ENCODE data around the gene SORCS1.
"Not testable (repeated sequence)": the region's sequence is repeated elsewhere in the genome, so short reads cannot be mapped to it uniquely, and the experiment has no call there.

The SORCS1 gene

DNA sequence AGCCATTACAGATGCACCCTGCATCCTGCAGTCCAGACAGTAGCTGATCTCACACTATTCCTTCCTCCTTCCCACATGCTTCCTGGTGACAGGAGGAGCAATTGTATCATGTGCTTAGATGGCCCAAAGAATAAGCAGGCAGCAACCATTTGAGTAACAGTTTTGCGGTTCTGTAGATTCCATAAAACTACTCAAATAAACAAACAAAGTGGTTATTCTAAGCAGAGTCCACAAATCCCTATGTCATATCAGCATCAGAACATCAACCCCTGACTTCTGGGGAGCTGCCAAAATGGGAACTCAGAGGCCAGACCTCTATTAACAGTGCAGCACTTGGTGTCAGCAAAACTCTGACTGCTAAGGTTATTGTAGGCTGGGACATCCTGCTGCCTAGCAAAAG, 226.0 kb downstream of the SORCS1 start:
- no peak for DNase-seq

- no peak for DNase-seq
Observed at GRCh38 chr10:106935978-106936451, 228.5 kb downstream of the SORCS1 start.

DNA sequence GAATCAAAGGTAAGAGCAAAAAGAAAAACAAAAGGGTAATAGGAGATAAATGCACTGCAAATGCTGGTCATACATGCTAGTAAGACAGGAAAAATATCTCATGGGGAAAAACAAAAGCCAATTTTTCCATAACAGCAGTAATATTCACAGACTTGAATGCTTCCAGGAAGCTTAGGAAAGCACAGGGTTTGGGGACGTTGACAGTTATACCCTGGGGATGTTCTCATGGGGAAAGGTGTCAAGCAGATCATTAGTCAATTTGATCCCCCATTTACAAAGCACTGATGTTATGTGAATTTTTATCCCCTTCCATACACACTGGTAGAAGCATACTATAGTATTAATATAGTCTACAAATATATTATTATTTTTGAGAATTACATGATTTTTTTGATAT, 232.7 kb downstream of the SORCS1 start:
- no peak for DNase-seq

- DNase-seq: no peak
Observed at GRCh38 chr10:106931159-106931852, 233.2 kb downstream of the SORCS1 start.

- no peak for DNase-seq
Observed at GRCh38 chr10:106930751-106931150, 233.8 kb downstream of the SORCS1 start.

- no peak for DNase-seq
Observed at GRCh38 chr10:106929291-106929895, 235.1 kb downstream of the SORCS1 start.

GRCh38 chr10:106928151-106928550, 236.4 kb downstream of the SORCS1 start:
- not testable (repeated sequence) for DNase-seq

DNA sequence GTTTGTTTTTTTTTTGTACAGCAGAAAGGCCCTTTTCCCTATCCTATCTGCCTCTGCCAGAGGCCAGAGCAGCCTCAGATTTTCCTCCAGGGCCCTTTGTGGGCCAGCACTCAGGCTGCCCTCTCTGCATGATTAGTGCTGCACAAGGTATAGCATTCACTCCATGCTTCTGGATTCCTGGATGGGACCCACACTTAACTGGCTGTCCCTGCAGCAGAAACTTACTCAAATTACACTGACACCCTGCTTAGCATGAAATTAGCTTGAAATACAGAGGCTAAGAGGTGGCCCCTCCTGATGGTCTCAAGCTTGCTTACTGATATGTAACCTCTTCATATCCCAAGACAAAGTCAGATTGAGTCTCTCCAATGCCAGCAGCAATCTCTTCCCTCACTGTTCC, 239.3 kb downstream of the SORCS1 start:
- no peak for DNase-seq

DNA sequence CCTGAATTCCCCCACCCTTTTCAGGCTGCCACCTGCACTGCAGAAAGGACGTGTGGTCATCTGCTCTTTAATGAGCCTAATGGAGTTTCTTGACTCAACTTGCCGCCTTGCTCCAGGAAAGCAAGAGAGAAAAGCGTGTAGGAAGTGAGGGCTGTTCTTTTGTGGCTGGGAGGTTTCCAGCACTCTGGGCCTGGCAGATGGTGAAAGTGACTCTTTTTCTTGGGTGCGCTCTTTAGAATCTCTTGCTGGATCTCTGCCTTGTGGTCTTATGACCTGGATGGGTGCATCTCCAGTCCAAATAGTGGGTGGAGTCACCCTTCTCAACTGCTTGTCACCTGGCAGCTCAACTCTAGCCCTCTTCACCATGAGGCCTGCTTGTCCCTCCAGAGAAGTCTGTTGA, 244.0 kb downstream of the SORCS1 start:
- no peak for DNase-seq

- DNase-seq: no peak
Observed at GRCh38 chr10:106919871-106920282, 244.6 kb downstream of the SORCS1 start.

- DNase-seq: no peak
Observed at GRCh38 chr10:106917452-106918055, 247.0 kb downstream of the SORCS1 start.

GRCh38 chr10:106914016-106914415, 250.5 kb downstream of the SORCS1 start:
- no peak for DNase-seq

- DNase-seq: no peak
Observed at GRCh38 chr10:106913348-106913747, 251.2 kb downstream of the SORCS1 start.

- DNase-seq: no peak
Observed at GRCh38 chr10:106911096-106911495, 253.4 kb downstream of the SORCS1 start.

DNA sequence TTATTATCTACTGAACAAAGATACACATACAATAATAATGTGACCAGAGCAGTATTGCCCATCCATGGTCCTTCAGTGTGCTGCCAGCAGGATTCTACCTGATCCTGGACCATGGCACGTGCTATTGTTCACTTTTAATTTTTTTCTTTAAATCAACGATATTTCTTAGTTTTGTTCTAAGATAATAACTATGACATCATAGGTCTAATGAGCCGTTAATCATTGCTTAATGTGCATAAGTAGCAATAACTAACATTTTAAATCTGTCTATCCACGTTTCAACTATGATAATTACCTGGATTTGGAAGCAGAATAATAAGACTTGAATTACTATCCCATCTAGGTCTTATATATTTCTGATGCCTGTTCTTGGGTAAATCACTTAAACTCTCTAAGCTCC, 253.8 kb downstream of the SORCS1 start:
- no peak for DNase-seq

DNA sequence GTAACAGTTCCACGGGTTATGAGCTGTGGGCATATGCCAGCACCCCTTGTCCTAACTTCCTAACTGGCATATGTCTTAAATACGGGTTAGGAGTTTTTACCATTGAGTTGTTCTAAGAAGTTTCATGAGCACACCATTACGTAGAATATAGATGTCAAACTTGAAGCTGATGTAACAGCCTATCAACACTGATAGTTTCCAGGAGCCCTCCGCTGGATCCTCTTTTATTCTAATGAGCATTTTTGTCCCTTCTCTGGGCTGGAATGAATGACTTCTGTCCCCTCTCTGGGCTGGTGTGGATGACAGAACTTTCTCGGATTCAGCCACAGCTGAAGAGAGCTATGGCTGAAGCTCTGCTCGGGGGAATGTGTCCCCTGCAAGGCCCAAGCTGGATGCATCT, 256.3 kb downstream of the SORCS1 start:
- no peak for DNase-seq

- no peak for DNase-seq
Observed at GRCh38 chr10:106904209-106904608, 260.3 kb downstream of the SORCS1 start.

GRCh38 chr10:106903180-106903579, 261.3 kb downstream of the SORCS1 start:
- no peak for DNase-seq

GRCh38 chr10:106900016-106900652, 264.4 kb downstream of the SORCS1 start:
- no peak for DNase-seq

DNA sequence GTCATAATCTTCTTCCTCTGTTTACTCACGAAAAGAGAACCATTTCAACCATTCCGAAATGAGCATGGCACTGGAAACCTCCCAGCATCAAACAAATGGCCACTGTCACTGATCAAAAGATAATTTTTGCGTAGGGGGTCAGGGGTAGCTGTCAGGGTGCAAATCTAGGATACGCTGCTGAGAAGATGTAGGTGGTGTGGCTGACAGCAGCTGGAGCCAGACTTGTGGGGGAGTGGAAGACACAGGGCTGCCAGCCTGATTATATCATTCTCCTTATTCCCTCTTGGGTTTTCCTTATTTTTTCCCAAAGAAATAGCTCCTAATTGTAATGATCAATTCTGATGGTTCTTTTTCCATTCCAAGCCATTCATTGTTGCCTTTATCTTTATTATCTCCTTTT, 266.1 kb downstream of the SORCS1 start:
- no peak for DNase-seq

GRCh38 chr10:106897719-106898118, 266.8 kb downstream of the SORCS1 start:
- DNase-seq: no peak

DNA sequence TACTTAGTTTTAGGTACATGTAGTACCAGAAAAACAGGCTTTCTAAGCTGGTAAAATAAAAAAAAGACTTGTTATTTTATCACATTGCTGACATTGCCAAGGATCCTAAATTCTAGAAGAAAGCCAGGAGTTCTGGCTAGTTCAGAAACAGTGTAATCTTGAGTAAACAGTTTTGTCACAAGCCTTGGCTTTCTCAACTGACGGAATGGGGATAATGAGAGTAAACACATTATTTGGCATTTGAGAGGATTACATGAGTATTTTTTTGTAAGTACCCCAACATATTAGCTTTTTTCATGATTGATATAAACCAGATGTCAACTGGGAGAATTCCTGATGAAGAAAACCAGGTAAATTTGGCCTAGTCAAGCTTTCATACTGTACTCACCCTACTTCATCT, 269.8 kb downstream of the SORCS1 start:
- no peak for DNase-seq

DNA sequence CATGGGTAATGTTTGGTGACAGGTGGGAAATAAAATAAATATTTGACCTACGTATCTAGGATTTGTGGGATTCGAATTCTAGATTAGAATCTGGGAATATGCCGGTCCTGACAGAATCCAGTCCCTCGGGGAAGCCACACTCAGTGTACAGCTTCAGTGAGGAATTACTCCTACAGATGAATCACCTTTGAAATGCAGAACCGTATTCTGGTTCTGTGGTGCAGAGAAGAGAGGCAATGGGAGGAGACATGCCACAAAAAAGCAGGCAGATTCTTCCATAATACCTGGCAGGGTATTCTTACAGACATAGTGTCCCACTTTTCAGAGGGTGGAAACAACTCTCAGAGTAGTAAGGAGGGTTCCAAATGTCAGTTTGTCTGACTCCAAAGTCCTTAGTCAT, 286.9 kb downstream of the SORCS1 start:
- no peak for DNase-seq

- DNase-seq: no peak
Observed at GRCh38 chr10:106874604-106874889, 290.0 kb downstream of the SORCS1 start.

Measured in cerebellar nuclear complex (tissue), 1 donor.